Body of pancreas (tissue), 4 donors: ENCODE results near the gene CXCL6. TPM values are rescaled to one million over a fixed set of nuclear protein-coding genes. Genes with fewer than 3 reads are reported as not detected.

Experiments used
- ATAC-seq: fragments of 150-250 bp; one replicate; pipeline ENCODE4 v1.9.1; 2016
- DNase-seq, 4 donors: peaks; one replicate each; pipeline ENCODE4 v3.0.0-alpha.2; 2019
- H3K27ac ChIP-seq, 4 donors: fragments of 200-600 bp; sonication (generic); 1 replicate in 3 of 4; 2 replicates in 1 of 4; pipeline versions ENCODE4 v1.5.1 to v1.6.1; 2016 to 2019; ENCODE audit warnings: mild to moderate bottlenecking in 1 of 4, mixed read lengths in 1 of 4, moderate library complexity in 1 of 4
- H3K27me3 ChIP-seq, 2 donors: fragments of 200-600 bp; sonication (generic); one replicate each; pipeline ENCODE4 v1.6.0; 2016; ENCODE audit warnings: mild to moderate bottlenecking in 1 of 2
- H3K36me3 ChIP-seq, 2 donors: fragments of 200-600 bp; sonication (generic); replicated peaks in 1 of 2; 2 replicates each; pipeline ENCODE4 v1.5.1; 2016; ENCODE audit warnings: low read depth in 2 of 2; ENCODE audit not compliant: insufficient read depth in 1 of 2
- H3K4me1 ChIP-seq: fragments of 200-600 bp; sonication (generic); one replicate; pipeline ENCODE4 v1.6.0; 2016
- H3K4me3 ChIP-seq, 2 donors: fragments of 200-600 bp; sonication (generic); 1 replicate in 1 of 2; 2 replicates in 1 of 2; pipeline ENCODE4 v1.5.1; 2016 to 2019
- H3K9me3 ChIP-seq, 3 donors: fragments of 200-600 bp; sonication (generic); 1 replicate in 2 of 3; 2 replicates in 1 of 3; pipeline ENCODE4 v1.5.1; 2016
- POLR2A ChIP-seq, 3 donors: fragments of 450-650 bp; IDR thresholded peaks; one replicate each; pipeline ENCODE4 v1.6.1; 2016; ENCODE audit warnings: antibody characterized with exemption in 3 of 3, mild to moderate bottlenecking in 2 of 3
- WGBS, 2 donors: methylation state at CpG; one replicate each; pipeline ENCODE4 v1.1.5; 2017; 5-methylcytosine and 5-hydroxymethylcytosine counted together
- intact Hi-C: fragments of 100-400 bp; cut with DNase I; formaldehyde crosslinking; loops from one replicate; pipeline ENCODE4 v1.15.1; 2023
- total RNA-seq, 2 donors: library from RNA; depleted of rRNA; stranded (reverse); fragments of >200 nt; gene quantifications; one replicate each; pipeline ENCODE4 v1.1.0, GENCODE V29; 2016
- TF ChIP-seq, protein P1 (sequence below), 7 experiments: fragments of 450-650 bp in 4 of 7; fragments of 200-600 bp in 3 of 7; sonication (generic) in 3 of 7; IDR thresholded peaks; one replicate each; pipeline ENCODE4 v1.5.1; 2016 to 2019; ENCODE audit warnings: antibody characterized with exemption in 7 of 7

CXCL6 gene
- total RNA-seq, 2 donors from 2014 or later = 2.3 to 10.1 TPM

DNA sequence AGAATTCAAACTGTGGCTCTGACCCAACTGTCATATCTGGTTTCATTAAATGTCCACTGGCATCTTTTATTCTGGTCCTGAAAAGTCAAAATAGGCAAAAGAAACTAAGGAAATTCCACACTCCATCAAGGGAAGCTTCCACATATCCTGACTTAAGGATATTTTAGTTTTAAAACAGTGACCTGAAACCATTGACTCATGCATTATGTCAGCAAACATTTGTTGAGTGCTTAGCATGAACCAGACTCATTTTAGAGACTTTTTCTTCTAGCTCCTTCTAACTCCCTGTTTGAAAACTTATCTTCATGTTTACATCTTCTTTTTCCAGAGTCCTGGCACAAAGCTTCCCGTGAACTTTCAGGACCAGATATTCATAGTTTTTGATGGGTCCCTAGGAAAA is 25.8 kb downstream of the CXCL6 start:
- no peaks in the 10 kb centered on the region for H3K27me3 ChIP-seq
- intact Hi-C loops = loop anchor here (10.0 kb wide), 2 partner anchors 138 to 198 kb away; no protein-coding TSS in a partner anchor
- no peak overlapping the region for H3K4me3 ChIP-seq
- DNase-seq (no peak), ATAC-seq (no peak)
- no peak overlapping the region for H3K27ac ChIP-seq
- TF ChIP-seq, protein P1, sequence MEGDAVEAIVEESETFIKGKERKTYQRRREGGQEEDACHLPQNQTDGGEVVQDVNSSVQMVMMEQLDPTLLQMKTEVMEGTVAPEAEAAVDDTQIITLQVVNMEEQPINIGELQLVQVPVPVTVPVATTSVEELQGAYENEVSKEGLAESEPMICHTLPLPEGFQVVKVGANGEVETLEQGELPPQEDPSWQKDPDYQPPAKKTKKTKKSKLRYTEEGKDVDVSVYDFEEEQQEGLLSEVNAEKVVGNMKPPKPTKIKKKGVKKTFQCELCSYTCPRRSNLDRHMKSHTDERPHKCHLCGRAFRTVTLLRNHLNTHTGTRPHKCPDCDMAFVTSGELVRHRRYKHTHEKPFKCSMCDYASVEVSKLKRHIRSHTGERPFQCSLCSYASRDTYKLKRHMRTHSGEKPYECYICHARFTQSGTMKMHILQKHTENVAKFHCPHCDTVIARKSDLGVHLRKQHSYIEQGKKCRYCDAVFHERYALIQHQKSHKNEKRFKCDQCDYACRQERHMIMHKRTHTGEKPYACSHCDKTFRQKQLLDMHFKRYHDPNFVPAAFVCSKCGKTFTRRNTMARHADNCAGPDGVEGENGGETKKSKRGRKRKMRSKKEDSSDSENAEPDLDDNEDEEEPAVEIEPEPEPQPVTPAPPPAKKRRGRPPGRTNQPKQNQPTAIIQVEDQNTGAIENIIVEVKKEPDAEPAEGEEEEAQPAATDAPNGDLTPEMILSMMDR (IDR thresholded peaks at IDR 0.05) = no peak
- no peak for TF ChIP-seq POLR2A (IDR thresholded peaks at IDR 0.05)
- H3K4me1 ChIP-seq = peaks cover 8% of the 10 kb centered on the region
- H3K9me3 ChIP-seq = no peaks in the 10 kb centered on the region
- WGBS, 2 donors = 80 to 83% methylated on average over 1 of the region's 1 CpG
- no peaks in the 10 kb centered on the region for H3K36me3 ChIP-seq

DNA sequence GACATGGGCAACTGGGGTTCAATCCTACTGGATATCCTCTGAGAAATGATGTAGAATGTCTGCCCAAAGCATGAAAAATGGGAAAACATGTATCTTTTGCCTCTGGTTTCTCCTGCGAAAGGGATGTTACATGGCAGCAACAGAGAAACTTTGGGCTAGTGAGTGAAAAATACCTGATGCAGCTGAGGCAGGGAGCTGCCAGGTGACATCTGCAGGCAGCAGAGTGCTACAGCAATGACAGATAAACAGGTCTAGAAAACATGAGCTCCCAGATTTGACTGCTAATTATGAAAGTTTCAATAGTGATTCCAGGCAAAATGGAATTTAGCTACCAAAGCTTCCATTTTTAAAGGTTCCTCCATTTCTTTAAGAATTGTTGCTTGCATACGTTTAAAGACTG is 27.9 kb downstream of the CXCL6 start:
- Histone ChIP-seq H3K36me3 (no peaks in the 10 kb centered on the region), H3K27me3 (no peaks in the 10 kb centered on the region), H3K9me3 (no peaks in the 10 kb centered on the region), H3K27ac (no peak overlapping the region), H3K4me3 (no peak overlapping the region), H3K4me1 (peaks cover 8% of the 10 kb centered on the region)
- peak in 3 of 4 donors; percentile 37 to 49 (median 45) for DNase-seq
- ATAC-seq = peak; percentile 38
- TF ChIP-seq, protein P1 (IDR thresholded peaks at IDR 0.05) = peak; percentile 27 to 62 (median 54)
- no peak for TF ChIP-seq POLR2A (IDR thresholded peaks at IDR 0.05)
- 17 to 29% methylated on average over 2 of the region's 2 CpGs for WGBS, 2 donors
- intact Hi-C loops = loop anchor here (10.0 kb wide), 2 partner anchors 140 to 200 kb away; no protein-coding TSS in a partner anchor

DNA sequence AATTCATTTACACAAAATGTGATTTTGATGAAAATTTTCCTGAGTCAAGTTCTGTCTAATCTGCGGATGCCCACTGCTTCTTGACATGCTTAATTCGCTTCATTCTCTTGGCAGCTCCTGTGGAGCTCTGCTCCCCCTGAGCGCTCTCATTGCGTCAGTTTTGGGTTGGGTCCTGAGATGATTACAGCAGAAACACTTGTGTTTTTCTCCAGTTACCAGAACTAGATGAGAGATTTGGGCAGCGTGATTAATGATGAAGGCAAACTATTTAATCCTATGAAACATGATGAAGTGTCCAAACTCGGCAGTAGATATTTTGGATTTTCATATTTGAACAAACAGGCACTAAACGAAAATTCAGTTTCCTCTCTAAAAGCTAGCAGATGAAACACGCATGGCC is 28.5 kb downstream of the CXCL6 start:
- Histone ChIP-seq H3K4me1 (peaks cover 6% of the 10 kb centered on the region), H3K27me3 (no peaks in the 10 kb centered on the region), H3K36me3 (no peaks in the 10 kb centered on the region), H3K9me3 (no peaks in the 10 kb centered on the region), H3K4me3 (no peak overlapping the region), H3K27ac (no peak overlapping the region)
- DNase-seq (no peak), ATAC-seq (no peak)
- 53 to 54% methylated on average over 8 of the region's 8 CpGs for WGBS, 2 donors
- no peak for TF ChIP-seq POLR2A (IDR thresholded peaks at IDR 0.05)
- TF ChIP-seq, protein P1 (IDR thresholded peaks at IDR 0.05) = no peak
- intact Hi-C loops = loop anchor here (10.0 kb wide), 2 partner anchors 140 to 200 kb away; no protein-coding TSS in a partner anchor

DNA sequence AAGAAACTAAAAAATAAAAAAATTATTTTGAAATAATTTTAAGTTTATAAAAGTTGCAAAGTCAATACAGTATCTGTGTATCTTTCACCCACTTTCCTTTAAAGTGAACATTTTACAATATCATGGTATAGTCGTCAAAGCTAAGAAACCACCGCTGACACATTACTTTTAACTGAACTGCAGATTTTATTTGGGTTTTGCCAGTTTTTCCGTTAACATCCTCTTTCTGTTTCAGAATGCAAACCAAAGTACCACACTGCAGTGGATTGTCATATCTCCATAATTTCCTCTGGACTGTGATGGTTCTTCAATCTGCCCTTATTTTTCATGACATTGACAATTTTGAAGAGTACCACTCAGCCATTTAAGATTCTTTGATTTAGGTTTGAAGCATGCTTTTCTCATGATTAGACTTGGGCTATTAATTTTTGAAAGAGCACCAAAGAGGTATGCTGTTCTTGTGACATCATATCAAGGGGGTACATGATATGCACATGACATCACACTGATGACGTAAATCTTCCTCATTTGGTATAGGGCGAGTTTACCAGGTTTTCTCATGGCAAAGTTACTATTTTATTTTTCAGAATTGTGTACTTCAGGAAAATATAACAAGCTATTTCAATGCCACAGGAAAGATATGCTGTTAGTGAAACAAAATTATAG is 29.1 kb downstream of the CXCL6 start:
- H3K27ac ChIP-seq = no peak overlapping the region
- intact Hi-C loops = loop anchor here (10.0 kb wide), 2 partner anchors 141 to 201 kb away; no protein-coding TSS in a partner anchor
- H3K9me3 ChIP-seq = no peaks in the 10 kb centered on the region
- H3K4me3 ChIP-seq = no peak overlapping the region
- no peaks in the 10 kb centered on the region for H3K27me3 ChIP-seq
- ATAC-seq (no peak), DNase-seq (no peak)
- TF ChIP-seq, protein P1 (IDR thresholded peaks at IDR 0.05) = no peak
- no peak for TF ChIP-seq POLR2A (IDR thresholded peaks at IDR 0.05)
- H3K36me3 ChIP-seq = no peaks in the 10 kb centered on the region
- 63 to 66% methylated on average over 5 of the region's 5 CpGs for WGBS, 2 donors
- peaks cover 5% of the 10 kb centered on the region for H3K4me1 ChIP-seq

DNA sequence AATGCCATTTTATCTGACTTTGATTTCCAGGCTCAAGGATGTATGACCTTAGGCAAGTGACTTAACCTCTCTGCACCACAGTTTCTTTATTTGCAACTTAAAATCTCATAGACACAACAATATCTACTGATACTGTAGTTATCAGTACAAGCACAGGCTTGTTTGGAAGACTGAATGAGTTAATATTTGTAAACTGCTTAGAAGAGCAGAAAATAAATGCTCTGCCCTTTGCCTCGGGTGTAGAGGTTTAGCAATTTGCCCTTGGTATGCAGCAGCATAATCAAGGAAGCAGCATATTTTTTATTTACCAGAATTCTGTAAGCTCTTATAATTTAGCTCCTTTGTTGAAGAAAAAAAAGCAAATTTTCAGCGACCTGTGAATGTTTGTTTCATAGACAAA is 29.8 kb downstream of the CXCL6 start:
- H3K4me1 ChIP-seq = peaks cover 5% of the 10 kb centered on the region
- no peaks in the 10 kb centered on the region for H3K9me3 ChIP-seq
- DNase-seq (no peak), ATAC-seq (no peak)
- no peak overlapping the region for H3K4me3 ChIP-seq
- no peak overlapping the region for H3K27ac ChIP-seq
- no peaks in the 10 kb centered on the region for H3K27me3 ChIP-seq
- no peak for TF ChIP-seq POLR2A (IDR thresholded peaks at IDR 0.05)
- TF ChIP-seq, protein P1 (IDR thresholded peaks at IDR 0.05) = no peak
- intact Hi-C loops = loop anchor here (10.0 kb wide), 2 partner anchors 141 to 201 kb away; no protein-coding TSS in a partner anchor
- no peaks in the 10 kb centered on the region for H3K36me3 ChIP-seq
- WGBS, 2 donors = 29% methylated on average over 2 of the region's 2 CpGs
